Measurements from ENCODE around the gene TMEM178B.

The TMEM178B gene

DNA sequence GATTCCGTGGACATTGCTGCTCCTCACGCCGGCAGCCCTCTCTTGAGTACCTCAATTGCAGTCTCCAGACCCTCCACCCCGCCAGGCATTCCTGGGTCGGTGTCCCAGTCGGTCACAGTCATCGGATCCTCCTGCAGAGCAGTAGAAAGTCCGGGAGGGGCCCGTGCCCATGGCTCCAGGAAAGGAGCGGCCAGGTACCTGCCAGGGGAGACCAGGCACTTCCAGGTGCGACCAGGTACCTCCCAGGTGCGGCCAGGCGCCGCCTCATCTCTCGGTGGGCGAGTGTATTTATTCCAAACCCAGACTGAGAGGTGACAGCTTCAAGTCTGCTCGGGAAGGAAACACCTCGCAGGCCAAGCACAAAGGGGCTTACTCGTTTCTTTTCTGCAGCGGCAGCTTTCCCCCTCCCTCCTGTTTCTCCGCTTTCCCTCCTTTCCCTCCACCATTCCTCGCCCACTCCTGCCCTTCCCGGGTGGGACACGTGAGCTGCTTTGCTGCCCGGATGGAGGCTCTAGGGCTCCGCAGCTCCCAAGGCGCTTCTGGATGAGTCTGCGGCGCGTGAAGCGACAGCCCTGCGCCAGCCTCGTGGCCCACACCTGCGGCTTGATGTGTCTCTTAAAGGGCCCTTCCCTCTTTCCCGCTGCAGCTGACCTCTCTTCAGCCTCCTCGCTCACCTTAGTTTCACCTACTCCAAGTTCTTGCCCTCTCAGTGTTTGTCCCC, 438.0 kb downstream of the TMEM178B start:
- Histone ChIP-seq H3K27me3 (ENCODE audit: control insufficient read depth, low read length) (peaks cover 38% of the 10 kb centered on the region), H4K20me1 (ENCODE audit: control insufficient read depth, insufficient read depth, low read depth, low read length) (no peaks in the 10 kb centered on the region), H3K4me1 (ENCODE audit: control insufficient read depth, low read length) (peaks cover 12% of the 10 kb centered on the region), H3K9me3 (ENCODE audit: control insufficient read depth, insufficient read depth, low read length) (0 out of 2 replicates have a peak, but pooled peaks cover 2% of the 10 kb centered on the region), H3K79me2 (ENCODE audit: control insufficient read depth, low read length) (no peaks in the 10 kb centered on the region), H3K36me3 (ENCODE audit: control insufficient read depth, low read length) (no peaks in the 10 kb centered on the region), H3F3A (ENCODE audit: control insufficient read depth, insufficient read depth) (no peaks in the 10 kb centered on the region), H3K4me2 (ENCODE audit: low read length) (peak overlapping the region; percentile 33), H3K27ac (ENCODE audit: low read depth, low read length) (no peak overlapping the region), H3K4me3 (ENCODE audit: low read length) (peak overlapping the region; percentile 5), H3K9me2 (replicated peaks; ENCODE audit: control insufficient read depth, low read length) (no peaks in the 10 kb centered on the region)
- TF ChIP-seq EZH2phosphoT487 (IDR thresholded peaks at IDR 0.05; ENCODE audit: borderline replicate concordance, low read length) (no peak), CTCF (IDR thresholded peaks at IDR 0.05; ENCODE audit: low read depth, low read length, poor library complexity, severe bottlenecking) (no peak)

DNA sequence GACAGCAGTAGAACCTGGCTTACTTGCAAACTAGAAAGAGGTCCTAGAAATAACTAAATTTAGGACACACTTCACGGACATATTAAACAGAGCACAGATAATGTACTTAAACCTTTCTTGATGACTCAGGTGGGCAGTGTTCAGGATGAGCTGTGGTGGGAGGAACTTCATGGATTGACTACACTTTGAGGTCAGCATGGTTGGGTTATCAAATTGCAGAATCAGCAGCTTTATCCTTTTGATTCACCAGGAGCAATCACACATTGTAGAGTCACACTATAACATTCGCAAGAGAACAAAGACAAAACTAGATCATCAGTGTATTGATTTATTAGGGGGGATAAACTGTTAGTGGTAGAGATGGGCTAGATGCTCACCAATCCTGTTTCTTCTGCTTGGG, 438.7 kb downstream of the TMEM178B start:
- TF ChIP-seq EZH2phosphoT487 (IDR thresholded peaks at IDR 0.05; ENCODE audit: borderline replicate concordance, low read length) (no peak), CTCF (IDR thresholded peaks at IDR 0.05; ENCODE audit: low read depth, low read length, poor library complexity, severe bottlenecking) (no peak)
- Histone ChIP-seq H3K4me2 (ENCODE audit: low read length) (peak overlapping the region; percentile 33), H3K4me1 (ENCODE audit: control insufficient read depth, low read length) (peaks cover 12% of the 10 kb centered on the region), H4K20me1 (ENCODE audit: control insufficient read depth, insufficient read depth, low read depth, low read length) (no peaks in the 10 kb centered on the region), H3K9me3 (ENCODE audit: control insufficient read depth, insufficient read depth, low read length) (0 out of 2 replicates have a peak, but pooled peaks cover 2% of the 10 kb centered on the region), H3K27ac (ENCODE audit: low read depth, low read length) (no peak overlapping the region), H3K9me2 (replicated peaks; ENCODE audit: control insufficient read depth, low read length) (no peaks in the 10 kb centered on the region), H3F3A (ENCODE audit: control insufficient read depth, insufficient read depth) (no peaks in the 10 kb centered on the region), H3K79me2 (ENCODE audit: control insufficient read depth, low read length) (no peaks in the 10 kb centered on the region), H3K36me3 (ENCODE audit: control insufficient read depth, low read length) (no peaks in the 10 kb centered on the region), H3K27me3 (ENCODE audit: control insufficient read depth, low read length) (peaks cover 38% of the 10 kb centered on the region), H3K4me3 (ENCODE audit: low read length) (no peak overlapping the region)

DNA sequence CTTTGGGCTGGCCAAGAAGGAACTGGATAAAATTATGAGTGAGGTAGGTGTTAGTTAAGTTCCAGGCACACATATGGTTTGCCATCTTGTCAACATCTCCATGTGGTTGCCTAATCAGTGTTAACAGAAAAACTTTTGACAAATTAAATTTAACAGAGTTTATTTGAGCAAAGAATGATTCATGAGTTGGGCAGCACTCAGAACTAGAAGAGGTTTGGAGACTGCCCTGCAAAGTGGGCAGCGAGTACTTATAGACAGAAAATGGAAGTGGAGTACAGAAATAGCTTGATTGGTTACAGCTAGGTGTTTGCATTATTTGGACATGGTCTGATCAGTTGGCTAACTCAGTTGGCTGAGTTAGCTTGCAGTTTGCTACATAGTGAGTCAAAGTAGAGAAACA, 439.9 kb downstream of the TMEM178B start:
- Histone ChIP-seq H3K27ac (ENCODE audit: low read depth, low read length) (no peak overlapping the region), H3K9me2 (replicated peaks; ENCODE audit: control insufficient read depth, low read length) (no peaks in the 10 kb centered on the region), H3K9me3 (ENCODE audit: control insufficient read depth, insufficient read depth, low read length) (0 out of 2 replicates have a peak, but pooled peaks cover 2% of the 10 kb centered on the region), H3K79me2 (ENCODE audit: control insufficient read depth, low read length) (no peaks in the 10 kb centered on the region), H3K36me3 (ENCODE audit: control insufficient read depth, low read length) (no peaks in the 10 kb centered on the region), H3F3A (ENCODE audit: control insufficient read depth, insufficient read depth) (no peaks in the 10 kb centered on the region), H3K27me3 (ENCODE audit: control insufficient read depth, low read length) (peaks cover 38% of the 10 kb centered on the region), H3K4me1 (ENCODE audit: control insufficient read depth, low read length) (peaks cover 12% of the 10 kb centered on the region), H4K20me1 (ENCODE audit: control insufficient read depth, insufficient read depth, low read depth, low read length) (no peaks in the 10 kb centered on the region), H3K4me2 (ENCODE audit: low read length) (no peak overlapping the region), H3K4me3 (ENCODE audit: low read length) (no peak overlapping the region)
- TF ChIP-seq CTCF (IDR thresholded peaks at IDR 0.05; ENCODE audit: low read depth, low read length, poor library complexity, severe bottlenecking) (no peak), EZH2phosphoT487 (IDR thresholded peaks at IDR 0.05; ENCODE audit: borderline replicate concordance, low read length) (no peak)

Measured in DOHH2 (cell line).